ENCODE data around the gene IL6ST. TPM values are rescaled to one million over a fixed set of nuclear protein-coding genes. Genes with fewer than 3 reads are reported as not detected.

The IL6ST gene
- polyA plus RNA-seq, 1 experiment, result 448 TPM

DNA sequence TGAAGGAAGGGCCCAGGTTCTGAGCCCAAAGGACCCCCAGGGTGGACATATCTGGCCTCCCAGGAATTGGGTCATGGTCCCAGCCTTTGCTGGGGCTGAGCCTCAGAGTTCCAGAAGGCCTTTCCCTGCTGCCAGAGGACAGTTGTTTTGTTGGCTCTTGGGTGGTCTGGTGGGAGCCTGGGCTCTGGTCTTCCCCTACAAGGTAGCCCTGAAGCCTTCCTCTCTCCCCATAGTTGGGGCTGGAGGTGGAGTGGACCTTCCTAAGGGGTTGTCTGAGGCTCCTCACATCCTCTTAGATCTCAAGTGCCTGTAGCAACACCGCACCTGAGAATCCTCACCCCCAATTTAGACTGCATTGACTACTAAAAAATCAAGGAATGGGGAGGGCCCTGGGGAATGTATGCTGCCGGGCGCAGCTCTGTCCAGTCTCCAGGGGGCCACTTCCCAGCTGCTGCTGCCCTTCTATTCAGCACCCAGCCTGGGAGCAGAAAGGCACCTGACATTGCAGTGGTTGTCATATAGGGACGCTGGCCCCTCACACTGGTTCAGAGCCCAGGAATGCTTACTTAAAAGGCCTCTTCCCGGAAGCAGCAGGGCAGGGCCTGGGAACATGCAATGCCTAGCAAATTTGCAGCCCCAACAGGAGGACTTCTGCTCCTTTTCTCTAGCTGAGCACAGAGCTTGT, 77.2 kb downstream of the IL6ST start:
- POLR2A ChIA-PET, result no interaction called here
- H3K9me3 ChIP-seq (ENCODE audit: control insufficient read depth, insufficient read depth, low read length), result no peaks in the 10 kb centered on the region
- TF ChIP-seq, protein P1, sequence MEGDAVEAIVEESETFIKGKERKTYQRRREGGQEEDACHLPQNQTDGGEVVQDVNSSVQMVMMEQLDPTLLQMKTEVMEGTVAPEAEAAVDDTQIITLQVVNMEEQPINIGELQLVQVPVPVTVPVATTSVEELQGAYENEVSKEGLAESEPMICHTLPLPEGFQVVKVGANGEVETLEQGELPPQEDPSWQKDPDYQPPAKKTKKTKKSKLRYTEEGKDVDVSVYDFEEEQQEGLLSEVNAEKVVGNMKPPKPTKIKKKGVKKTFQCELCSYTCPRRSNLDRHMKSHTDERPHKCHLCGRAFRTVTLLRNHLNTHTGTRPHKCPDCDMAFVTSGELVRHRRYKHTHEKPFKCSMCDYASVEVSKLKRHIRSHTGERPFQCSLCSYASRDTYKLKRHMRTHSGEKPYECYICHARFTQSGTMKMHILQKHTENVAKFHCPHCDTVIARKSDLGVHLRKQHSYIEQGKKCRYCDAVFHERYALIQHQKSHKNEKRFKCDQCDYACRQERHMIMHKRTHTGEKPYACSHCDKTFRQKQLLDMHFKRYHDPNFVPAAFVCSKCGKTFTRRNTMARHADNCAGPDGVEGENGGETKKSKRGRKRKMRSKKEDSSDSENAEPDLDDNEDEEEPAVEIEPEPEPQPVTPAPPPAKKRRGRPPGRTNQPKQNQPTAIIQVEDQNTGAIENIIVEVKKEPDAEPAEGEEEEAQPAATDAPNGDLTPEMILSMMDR (IDR thresholded peaks at IDR 0.05; ENCODE audit: low read depth, low read length), result no peak
- DNase-seq (ENCODE audit: low read depth, low spot score), result no peak
- H3K4me3 ChIP-seq (ENCODE audit: low read depth, low read length), result no peak overlapping the region
- CTCF ChIA-PET, result no interaction called here
- no peaks in the 10 kb centered on the region for H3K27me3 ChIP-seq (ENCODE audit: control insufficient read depth, insufficient read depth, low read length)
- H3K27ac ChIP-seq (ENCODE audit: low read depth, low read length), result no peak overlapping the region

DNA sequence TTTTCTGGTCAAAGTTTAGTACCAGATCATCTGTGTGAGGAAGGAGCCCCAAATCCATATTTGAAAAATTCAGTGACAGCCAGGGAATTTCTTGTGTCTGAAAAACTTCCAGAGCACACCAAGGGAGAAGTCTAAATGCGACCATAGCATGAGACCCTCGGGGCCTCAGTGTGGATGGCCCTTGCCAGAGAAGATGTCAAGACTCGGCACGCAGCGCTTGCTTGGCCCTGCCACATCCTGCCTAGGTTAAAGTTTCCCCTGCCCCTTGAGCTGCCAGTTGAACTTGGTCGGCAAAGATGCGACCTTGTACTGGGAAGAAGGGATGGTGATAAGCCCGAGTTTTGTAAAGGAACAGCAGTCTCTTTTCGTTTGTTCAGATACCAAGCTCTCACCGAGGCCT, 77.8 kb downstream of the IL6ST start:
- no peak for DNase-seq (ENCODE audit: low read depth, low spot score)
- H3K27me3 ChIP-seq (ENCODE audit: control insufficient read depth, insufficient read depth, low read length), result no peaks in the 10 kb centered on the region
- no peaks in the 10 kb centered on the region for H3K9me3 ChIP-seq (ENCODE audit: control insufficient read depth, insufficient read depth, low read length)
- TF ChIP-seq, protein P1 (IDR thresholded peaks at IDR 0.05; ENCODE audit: low read depth, low read length), result no peak
- H3K27ac ChIP-seq (ENCODE audit: low read depth, low read length), result no peak overlapping the region
- no peak overlapping the region for H3K4me3 ChIP-seq (ENCODE audit: low read depth, low read length)
- POLR2A ChIA-PET, result no interaction called here
- CTCF ChIA-PET, result interaction anchor here (1.4 kb wide), 1 partner anchor 19 kb away, joined by 7 read pairs; no protein-coding TSS in a partner anchor

DNA sequence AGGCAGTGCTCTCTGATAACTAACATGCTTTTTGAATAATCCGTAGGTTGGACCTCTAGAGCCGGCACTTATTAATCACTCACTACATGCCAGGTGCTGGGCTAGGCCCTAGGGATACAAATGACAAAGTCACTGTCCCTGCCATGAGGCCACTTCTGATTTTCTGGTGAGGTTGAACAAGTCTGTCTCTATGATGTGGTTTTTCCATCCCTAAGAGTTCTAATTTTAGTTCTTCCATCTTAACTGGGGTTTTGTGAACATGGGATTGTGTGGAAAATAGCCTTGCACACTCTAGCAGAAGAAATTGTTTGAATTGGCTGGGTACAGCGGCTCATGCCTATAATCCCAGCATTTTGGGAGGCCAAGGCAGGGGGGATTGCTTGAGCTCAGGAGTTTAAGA, 79.0 kb downstream of the IL6ST start:
- Histone ChIP-seq H3K4me3 (ENCODE audit: low read depth, low read length) (no peak overlapping the region), H3K27ac (ENCODE audit: low read depth, low read length) (no peak overlapping the region), H3K27me3 (ENCODE audit: control insufficient read depth, insufficient read depth, low read length) (no peaks in the 10 kb centered on the region), H3K9me3 (ENCODE audit: control insufficient read depth, insufficient read depth, low read length) (no peaks in the 10 kb centered on the region)
- TF ChIP-seq, protein P1 (IDR thresholded peaks at IDR 0.05; ENCODE audit: low read depth, low read length), result no peak
- CTCF ChIA-PET, result interaction anchor here (1.4 kb wide), 1 partner anchor 20 kb away, joined by 7 read pairs; no protein-coding TSS in a partner anchor
- POLR2A ChIA-PET, result no interaction called here
- no peak for DNase-seq (ENCODE audit: low read depth, low spot score)

DNA sequence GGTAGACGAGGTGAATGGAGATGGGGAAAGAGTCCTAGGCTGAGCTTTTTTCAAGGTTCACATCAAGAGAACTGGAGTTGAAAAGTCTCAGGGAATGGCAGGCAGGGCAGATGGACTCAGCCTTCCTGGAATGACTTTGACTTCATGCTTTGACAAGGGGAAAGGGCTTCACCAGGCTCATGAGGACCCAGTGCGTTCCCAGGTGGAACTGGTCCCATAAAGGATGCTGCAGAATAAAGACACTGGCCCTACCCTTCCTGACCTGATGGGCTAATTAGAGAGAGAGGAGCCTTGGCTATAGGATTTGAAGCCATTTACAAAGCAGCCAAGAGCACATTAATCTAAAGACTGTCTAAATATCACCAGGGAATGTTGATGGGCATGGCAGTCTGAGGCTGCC, 79.8 kb downstream of the IL6ST start:
- Histone ChIP-seq H3K9me3 (ENCODE audit: control insufficient read depth, insufficient read depth, low read length) (no peaks in the 10 kb centered on the region), H3K27me3 (ENCODE audit: control insufficient read depth, insufficient read depth, low read length) (no peaks in the 10 kb centered on the region), H3K27ac (ENCODE audit: low read depth, low read length) (no peak overlapping the region), H3K4me3 (ENCODE audit: low read depth, low read length) (no peak overlapping the region)
- ChIA-PET POLR2A (no interaction called here), CTCF (no interaction called here)
- TF ChIP-seq, protein P1 (IDR thresholded peaks at IDR 0.05; ENCODE audit: low read depth, low read length), result no peak
- no peak for DNase-seq (ENCODE audit: low read depth, low spot score)

DNA sequence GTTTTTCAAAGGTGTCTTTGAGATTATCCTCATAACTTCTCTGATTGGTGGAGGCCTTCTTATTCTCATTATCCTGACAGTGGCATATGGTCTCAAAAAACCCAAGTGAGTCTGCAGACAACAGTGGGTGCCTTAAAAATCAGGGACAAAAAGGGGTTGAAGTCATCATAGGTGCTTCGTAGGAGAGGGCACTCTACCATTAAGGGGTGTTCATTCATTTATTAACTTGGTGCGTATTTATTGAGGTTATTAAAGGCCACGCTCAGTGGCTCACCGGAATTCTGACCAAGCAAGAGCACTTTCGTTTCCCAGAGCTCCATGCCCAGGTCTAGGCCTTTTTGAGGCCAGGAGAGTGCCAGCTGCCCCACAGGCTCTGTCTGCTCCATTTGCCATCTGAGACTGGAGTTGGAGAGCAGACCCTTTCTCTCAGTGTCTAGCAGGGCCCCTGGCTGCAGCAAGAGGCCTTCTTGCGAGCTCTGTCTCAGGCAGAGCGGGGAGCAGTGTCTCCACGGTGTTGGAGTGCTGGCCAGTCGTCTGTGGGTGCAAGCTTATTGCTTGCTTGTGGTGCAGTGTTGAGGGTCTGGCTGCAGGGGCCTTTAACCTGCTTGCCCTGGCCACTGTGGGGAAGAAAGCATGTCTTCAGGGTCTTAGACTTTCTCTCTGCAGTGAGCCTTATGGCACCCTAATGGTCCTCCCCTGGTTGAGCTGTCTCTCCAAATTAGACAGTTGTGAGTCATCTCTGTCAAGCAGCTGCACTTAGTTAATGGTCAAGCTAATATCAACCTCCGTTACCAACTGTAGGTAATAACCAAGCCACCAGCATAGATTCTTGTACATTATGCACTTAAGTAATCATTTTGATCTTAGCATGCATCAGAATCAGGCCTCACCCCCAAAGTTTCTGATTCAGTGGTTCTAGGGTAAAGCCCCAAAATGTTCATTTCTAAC, 81.0 kb downstream of the IL6ST start:
- Histone ChIP-seq H3K9me3 (ENCODE audit: control insufficient read depth, insufficient read depth, low read length) (no peaks in the 10 kb centered on the region), H3K27me3 (ENCODE audit: control insufficient read depth, insufficient read depth, low read length) (no peaks in the 10 kb centered on the region), H3K4me3 (ENCODE audit: low read depth, low read length) (no peak overlapping the region), H3K27ac (ENCODE audit: low read depth, low read length) (no peak overlapping the region)
- POLR2A ChIA-PET, result no interaction called here
- CTCF ChIA-PET, result no interaction called here
- TF ChIP-seq, protein P1 (IDR thresholded peaks at IDR 0.05; ENCODE audit: low read depth, low read length), result no peak
- no peak for DNase-seq (ENCODE audit: low read depth, low spot score)
